Activated CD8-positive, alpha-beta memory T cell treated with anti-CD3 and anti-CD28 coated beads for 36 hours (primary cell): ENCODE measurements around the gene SLC9A8. TPM values are rescaled to one million over a fixed set of nuclear protein-coding genes. Genes with fewer than 3 reads are reported as not detected.

Experiments
- CTCF ChIA-PET: fragments of 350-600 bp; sonication (Branson Sonifier 250); formaldehyde crosslinking; loops from one replicate; lab custom pipeline; 2021; ENCODE audit warnings: antibody characterized with exemption; lab: Charles Lee
- POLR2A ChIA-PET: fragments of 350-600 bp; sonication (Branson Sonifier 250); formaldehyde crosslinking; loops from one replicate; lab custom pipeline; 2021; ENCODE audit warnings: antibody characterized with exemption; lab: Charles Lee
- total RNA-seq, 2 experiments: library from RNA; stranded (reverse); gene quantifications; one replicate each; pipeline ENCODE4 v1.2.3, GENCODE V29; 2021

Gene SLC9A8
- total RNA-seq, 2 experiments from 2014 or later, result 8.6 to 10.0 TPM

DNA sequence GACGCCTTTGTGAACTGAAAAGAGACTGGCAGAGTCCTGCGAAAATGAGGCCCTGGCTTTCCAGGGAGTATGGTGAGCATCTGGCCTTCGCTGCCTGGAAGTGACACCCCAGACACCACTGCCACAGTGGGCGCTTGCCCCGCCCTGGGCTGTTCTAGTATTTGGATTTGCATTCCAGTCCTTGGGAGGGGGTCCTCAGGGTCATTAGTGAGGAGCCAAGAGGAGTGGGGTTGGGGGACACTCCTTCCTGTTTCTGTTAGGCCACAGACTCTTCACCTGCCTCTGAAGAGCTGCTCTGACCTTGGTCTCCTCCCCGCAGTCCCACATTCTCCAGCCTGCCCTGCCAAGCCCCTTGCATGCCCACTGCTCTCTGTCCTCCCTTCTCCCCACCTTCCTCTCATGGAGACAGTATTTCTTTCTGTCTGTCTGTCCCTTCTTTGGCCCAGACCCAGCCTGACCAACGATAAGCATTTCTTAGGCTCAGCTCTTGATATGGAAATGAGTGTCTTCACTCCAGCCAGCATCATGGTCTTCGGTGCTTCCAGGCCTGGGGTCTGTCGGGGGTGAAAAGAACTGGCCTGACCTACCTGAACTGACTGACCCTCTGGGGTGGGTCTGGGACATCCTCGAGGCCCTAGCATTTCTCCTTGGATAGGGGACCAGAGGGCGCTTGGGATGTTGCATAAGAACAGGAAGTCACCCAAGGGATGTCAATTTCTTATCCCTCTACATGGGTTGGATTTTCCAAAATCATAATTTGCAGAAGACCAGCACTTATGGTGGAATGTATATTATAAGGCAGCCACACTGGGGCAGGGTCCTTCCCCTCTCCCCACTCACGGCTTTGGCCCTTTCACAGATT is 19.4 kb downstream of the SLC9A8 start:
- ChIA-PET POLR2A (no interaction called here), CTCF (no interaction called here)

DNA sequence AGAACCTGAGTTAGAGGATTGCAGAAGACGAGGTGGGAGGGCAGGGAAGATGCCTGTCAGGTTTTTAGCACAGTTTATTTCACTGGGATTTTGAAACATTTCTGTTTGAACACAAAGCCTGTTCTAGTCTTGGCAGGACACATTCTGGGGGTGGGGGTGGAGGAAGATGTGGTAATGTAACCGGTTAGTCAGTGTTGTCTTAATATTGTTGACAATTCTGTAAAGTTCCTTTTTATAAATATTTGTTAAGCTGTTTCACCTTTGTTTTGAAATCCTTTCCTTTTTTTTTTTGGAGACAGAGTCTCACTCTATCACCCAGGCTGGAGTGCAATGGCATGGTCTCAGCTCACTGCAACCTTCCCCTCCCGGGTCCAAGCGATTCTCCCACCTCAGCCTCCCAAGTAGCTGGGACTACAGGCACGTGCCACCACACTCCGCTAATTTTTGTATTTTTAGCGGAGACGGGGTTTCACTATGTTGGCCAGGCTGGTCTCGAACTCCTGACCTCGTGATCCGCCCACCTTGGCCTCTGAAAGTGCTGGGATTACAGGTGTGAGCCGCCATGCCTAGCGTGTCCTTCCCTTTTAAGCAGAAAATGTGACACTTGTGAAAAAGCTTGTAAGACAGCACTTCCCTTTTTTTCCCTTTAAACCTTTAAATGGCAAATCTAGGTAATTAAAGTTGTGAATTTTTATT is 20.2 kb downstream of the SLC9A8 start:
- ChIA-PET CTCF (no interaction called here), POLR2A (no interaction called here)

GRCh38 chr20:49833483-49833882 is 20.9 kb downstream of the SLC9A8 start:
- POLR2A ChIA-PET, result no interaction called here

DNA sequence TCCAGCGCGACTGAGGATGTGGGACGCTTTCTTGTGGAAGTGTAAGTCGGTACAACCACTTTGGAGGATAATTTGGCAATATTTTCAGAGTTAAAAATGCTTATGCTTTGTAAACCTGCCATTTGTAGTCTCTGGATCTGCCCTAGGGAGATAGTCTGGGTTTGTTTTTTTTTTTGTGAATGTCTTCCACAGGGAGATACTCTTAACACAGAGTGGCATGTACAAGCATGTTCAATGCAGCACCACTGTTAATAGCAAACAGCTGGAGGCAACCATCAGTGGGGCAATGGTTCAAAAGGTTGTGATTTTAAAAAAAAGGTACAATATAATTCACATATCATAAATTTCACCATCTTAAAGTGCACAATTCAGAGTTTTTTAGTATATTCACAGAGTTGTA is 22.4 kb downstream of the SLC9A8 start:
- POLR2A ChIA-PET, result no interaction called here
- CTCF ChIA-PET, result no interaction called here

More at GRCh38 chr20:49833483-49833882, 20.9 kb downstream of the SLC9A8 start:
- CTCF ChIA-PET, result no interaction called here

- ChIA-PET CTCF (interaction anchor here (0.7 to 0.9 kb wide), 2 partner anchors 10 to 227 kb away, joined by 3 to 4 read pairs; no protein-coding TSS in a partner anchor), POLR2A (no interaction called here)
These were observed 25.9 kb downstream of the SLC9A8 start for GRCh38 chr20:49838546-49838945.

GRCh38 chr20:49843139-49843538 is 30.5 kb downstream of the SLC9A8 start:
- ChIA-PET POLR2A (interaction anchor here (0.7 kb wide), 1 partner anchor 161 kb away, joined by 3 read pairs; no protein-coding TSS in a partner anchor), CTCF (interaction anchor here (0.7 to 1.1 kb wide), 2 partner anchors 133 to 239 kb away, joined by 3 to 6 read pairs; no protein-coding TSS in a partner anchor)

DNA sequence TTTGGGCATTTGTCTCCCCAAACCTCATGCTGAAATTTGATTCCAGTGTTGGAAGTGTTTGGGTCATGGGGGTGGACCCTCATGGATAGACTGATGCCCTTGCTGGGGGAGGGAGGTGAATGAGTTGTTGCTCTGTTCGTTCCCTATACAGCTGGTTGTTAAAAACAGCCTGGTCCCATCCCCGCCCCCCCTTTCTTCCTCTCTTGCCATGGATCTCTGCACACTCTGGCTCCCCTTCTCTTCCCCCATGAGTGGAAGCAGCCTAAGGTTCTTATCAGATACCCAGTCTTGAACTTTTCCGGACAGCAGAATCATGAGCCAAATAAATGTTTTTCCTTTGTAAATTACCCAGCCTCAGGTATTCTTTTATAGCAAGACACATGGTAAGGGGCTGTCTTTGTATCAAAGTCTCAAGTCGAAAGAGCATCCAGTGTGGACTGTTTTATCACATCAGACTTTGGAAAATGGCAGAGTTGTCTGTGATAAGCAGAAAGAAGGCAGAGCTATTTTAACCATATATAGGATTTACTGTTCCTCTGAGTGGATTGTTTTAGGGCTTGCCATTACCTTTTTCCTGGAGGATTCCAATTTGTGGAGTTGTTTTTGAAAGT is 31.2 kb downstream of the SLC9A8 start:
- CTCF ChIA-PET, result interaction anchor here (0.7 to 1.1 kb wide), 2 partner anchors 133 to 240 kb away, joined by 3 to 6 read pairs; no protein-coding TSS in a partner anchor
- POLR2A ChIA-PET, result interaction anchor here (0.7 kb wide), 1 partner anchor 162 kb away, joined by 3 read pairs; no protein-coding TSS in a partner anchor

- CTCF ChIA-PET, result interaction anchor here (0.6 to 3.2 kb wide), 10 partner anchors 8 to 263 kb away, joined by 3 to 34 read pairs (median 4); no protein-coding TSS in a partner anchor
- POLR2A ChIA-PET, result no interaction called here
These were observed 32.4 kb downstream of the SLC9A8 start for GRCh38 chr20:49845060-49845459.

- POLR2A ChIA-PET, result interaction anchor here (0.6 to 1.0 kb wide), 2 partner anchors 19 to 149 kb away, joined by 3 read pairs; no protein-coding TSS in a partner anchor
- CTCF ChIA-PET, result interaction anchor here (0.6 to 3.2 kb wide), 25 partner anchors 9 to 309 kb away, joined by 3 to 34 read pairs (median 4); no protein-coding TSS in a partner anchor
These were observed 33.7 kb downstream of the SLC9A8 start for GRCh38 chr20:49846206-49846807.

- ChIA-PET CTCF (interaction anchor here (1.9 kb wide), 1 partner anchor 240 kb away, joined by 7 read pairs; no protein-coding TSS in a partner anchor), POLR2A (no interaction called here)
These were observed 38.0 kb downstream of the SLC9A8 start for GRCh38 chr20:49850463-49851230.

DNA sequence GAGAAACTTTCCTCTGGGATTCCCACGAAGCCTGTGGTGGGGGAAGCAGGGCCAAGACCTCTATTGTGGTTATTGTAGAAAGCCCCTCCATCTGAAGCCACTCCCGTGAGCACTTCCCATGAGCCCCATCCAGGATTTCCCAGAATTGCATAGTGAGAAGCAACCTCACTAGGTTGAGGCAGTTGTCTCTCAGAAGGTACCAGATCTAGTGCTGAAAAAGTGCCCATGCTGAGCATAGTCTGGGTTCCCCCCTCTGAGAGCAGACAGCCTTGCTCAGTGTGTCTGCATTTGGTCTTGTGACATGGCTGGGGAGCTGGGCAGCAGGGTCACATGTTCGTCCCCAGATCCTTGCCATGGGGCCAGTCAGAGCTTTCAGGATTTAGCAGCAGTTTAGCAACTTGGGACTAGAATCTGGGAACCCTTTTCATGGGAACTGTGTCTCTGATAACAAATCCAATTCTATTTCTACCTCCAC is 38.6 kb downstream of the SLC9A8 start:
- ChIA-PET CTCF (no interaction called here), POLR2A (interaction anchor here (0.7 kb wide), 1 partner anchor 84 kb away, joined by 3 read pairs; no protein-coding TSS in a partner anchor)

DNA sequence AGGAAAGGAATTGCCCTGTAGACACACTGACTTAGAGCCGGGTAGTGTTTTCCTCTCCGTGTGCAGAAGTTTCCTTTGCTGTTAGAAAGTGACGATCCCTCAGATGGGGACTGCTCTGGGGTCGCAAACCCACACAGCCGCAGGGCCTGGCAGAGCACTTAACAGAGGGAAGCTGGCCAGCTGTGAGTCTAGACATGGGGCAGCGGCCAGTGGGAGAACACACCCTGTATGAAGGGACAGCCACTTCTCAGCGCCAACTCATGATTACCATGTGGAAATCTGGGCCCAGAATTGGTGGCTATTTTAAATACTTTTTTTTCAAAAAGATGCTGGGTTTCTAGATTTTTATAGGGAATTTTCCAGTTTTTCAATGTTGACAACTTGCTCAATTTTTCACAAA is 39.4 kb downstream of the SLC9A8 start:
- ChIA-PET CTCF (no interaction called here), POLR2A (interaction anchor here (0.7 kb wide), 1 partner anchor 85 kb away, joined by 3 read pairs; no protein-coding TSS in a partner anchor)

DNA sequence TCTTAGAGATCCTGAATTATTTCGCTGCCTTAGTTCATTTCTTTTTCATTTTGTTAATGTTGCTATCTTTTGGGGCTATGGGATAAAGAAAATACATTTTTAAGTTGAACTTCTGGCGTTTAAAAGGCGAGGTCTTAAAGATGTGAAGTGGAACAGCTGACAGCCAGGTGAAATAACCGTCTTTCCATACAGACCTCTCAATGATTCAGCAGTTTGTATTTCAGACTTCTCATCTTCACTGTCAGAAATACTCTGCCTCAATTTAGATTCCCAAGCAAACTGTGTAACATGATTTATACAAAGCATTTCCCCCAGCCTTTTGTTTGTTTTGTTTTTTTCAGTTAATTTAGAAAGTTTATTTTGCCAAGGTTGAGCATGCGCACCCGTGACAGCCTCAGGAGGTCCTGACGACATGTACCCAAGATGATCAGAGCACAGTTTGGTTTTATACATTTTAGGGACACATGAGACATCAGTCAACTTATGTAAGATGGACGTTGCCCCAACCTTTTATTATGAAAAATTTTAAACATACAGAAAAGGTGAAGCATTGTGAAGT is 40.0 kb downstream of the SLC9A8 start:
- ChIA-PET POLR2A (interaction anchor here (1.5 kb wide), 1 partner anchor 10 kb away, joined by 3 read pairs; no protein-coding TSS in a partner anchor), CTCF (interaction anchor here (1.4 kb wide), 1 partner anchor 36 kb away, joined by 4 read pairs; no protein-coding TSS in a partner anchor)

- ChIA-PET CTCF (interaction anchor here (0.9 to 1.4 kb wide), 2 partner anchors 35 to 243 kb away, joined by 3 to 4 read pairs; no protein-coding TSS in a partner anchor), POLR2A (interaction anchor here (1.5 kb wide), 1 partner anchor 9 kb away, joined by 3 read pairs; no protein-coding TSS in a partner anchor)
These were observed 41.0 kb downstream of the SLC9A8 start for GRCh38 chr20:49853640-49854039.

DNA sequence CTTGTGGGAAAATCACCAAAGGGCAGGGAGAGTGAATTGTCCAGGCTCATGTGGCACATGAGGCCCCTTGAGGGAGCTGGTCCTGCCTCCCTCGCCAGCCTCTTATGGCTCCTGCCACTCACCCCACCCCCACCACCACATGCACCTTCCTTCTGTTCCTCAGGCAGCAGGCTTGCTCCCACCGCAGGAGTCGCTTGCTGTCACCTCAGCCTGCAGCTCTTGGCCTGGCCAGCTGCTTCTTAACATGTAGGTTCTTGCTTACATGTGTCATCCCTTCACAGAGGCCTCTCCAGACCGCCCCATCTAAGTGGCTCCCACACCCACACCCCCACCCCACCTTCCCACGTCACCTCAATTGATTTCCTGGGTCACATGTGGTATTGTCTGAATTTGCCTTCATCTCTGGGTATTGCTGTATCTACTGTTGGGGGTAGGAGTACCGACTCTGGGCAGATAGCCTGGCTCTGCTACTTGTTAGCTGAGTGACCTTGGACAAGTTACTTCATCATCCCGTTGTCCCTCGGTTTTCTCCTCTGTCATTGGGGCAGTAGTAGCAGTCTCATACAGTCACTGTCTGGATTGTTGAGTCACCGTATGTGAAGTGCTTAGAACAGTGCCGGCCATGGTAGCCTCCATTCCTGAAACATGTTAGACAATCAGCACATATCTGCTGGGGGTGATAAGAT is 41.7 kb downstream of the SLC9A8 start:
- POLR2A ChIA-PET, result interaction anchor here (1.5 kb wide), 1 partner anchor 8 kb away, joined by 3 read pairs; no protein-coding TSS in a partner anchor
- CTCF ChIA-PET, result interaction anchor here (0.9 to 1.4 kb wide), 2 partner anchors 34 to 244 kb away, joined by 3 to 4 read pairs; no protein-coding TSS in a partner anchor

DNA sequence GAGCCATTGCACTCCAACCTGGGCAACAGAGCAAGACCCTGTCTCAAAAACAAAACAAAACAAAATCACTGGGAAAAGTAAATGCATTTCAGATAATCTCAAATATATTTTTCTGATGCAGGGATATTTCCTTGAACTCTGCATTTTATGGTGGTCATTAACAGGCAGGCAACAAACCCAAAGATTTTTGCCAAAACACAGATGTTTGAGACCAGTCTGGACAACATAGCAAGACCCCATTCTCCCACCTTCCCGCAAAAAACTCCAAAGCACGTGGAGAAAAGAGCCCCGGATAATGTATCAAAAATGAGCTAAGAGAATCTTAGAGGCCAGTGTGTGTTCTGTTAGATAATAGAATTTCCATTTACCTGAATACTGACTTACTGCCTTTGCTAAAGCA is 44.3 kb downstream of the SLC9A8 start:
- ChIA-PET CTCF (interaction anchor here (1.2 to 1.4 kb wide), 2 partner anchors 11 to 246 kb away, joined by 3 to 7 read pairs; no protein-coding TSS in a partner anchor), POLR2A (no interaction called here)
